ENCODE results near the gene BHLHE41.

The BHLHE41 gene

DNA sequence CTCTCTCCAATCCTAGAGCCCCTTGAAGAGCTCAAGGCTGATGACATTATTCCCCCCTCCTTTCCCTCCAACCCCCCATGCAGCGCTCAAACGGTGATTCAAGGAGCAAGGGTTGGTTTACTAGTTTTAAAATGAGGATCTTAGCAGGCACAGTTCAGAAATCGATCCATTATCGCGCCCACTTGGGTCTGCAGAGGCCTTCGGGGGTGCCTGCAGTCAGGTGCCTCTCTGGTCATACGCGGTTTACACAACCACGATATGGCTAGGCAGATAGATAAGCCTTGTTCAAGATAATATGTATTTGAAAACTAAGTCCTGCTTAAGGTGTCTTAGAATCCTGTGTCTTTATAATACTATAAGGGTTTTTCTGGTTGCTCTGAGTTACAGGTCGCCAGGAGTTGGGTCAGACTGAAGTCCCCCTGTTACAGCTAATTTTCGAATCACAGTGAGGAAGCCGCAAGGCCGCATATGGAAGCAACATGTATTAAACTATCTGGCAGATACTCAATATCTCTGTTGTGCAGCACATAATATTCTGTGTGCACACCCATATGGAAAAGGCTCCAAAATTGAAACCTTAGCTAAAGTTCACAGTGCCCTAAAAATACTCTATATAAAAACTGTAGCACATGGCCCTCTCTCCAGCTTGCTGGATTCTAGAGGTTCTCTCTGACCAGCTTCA, 10.0 kb downstream of the BHLHE41 start:
- peak overlapping the region; percentile 74 for H3K4me3 Mint-ChIP-seq
- peaks cover 67% of the 10 kb centered on the region for H3K27me3 Mint-ChIP-seq (ENCODE audit: low read depth, poor library complexity)
- H3K36me3 Mint-ChIP-seq (ENCODE audit: low read depth), result no peaks in the 10 kb centered on the region
- peaks cover 43% of the 10 kb centered on the region for H3K4me1 Mint-ChIP-seq
- H3K27ac Mint-ChIP-seq, result no peak overlapping the region
- no peaks in the 10 kb centered on the region for H3K9me3 Mint-ChIP-seq
- TF ChIP-seq CTCF (IDR thresholded peaks at IDR 0.05), result no peak
- DNase-seq, result no peak

GRCh38 chr12:26113853-26114719, 10.8 kb downstream of the BHLHE41 start:
- peak; percentile 86 for DNase-seq
- H3K4me3 Mint-ChIP-seq, result peak overlapping the region; percentile 85
- H3K9me3 Mint-ChIP-seq, result no peaks in the 10 kb centered on the region
- H3K4me1 Mint-ChIP-seq, result peaks cover 51% of the 10 kb centered on the region
- no peak for TF ChIP-seq CTCF (IDR thresholded peaks at IDR 0.05)
- H3K27me3 Mint-ChIP-seq (ENCODE audit: low read depth, poor library complexity), result peaks cover 60% of the 10 kb centered on the region
- H3K27ac Mint-ChIP-seq, result no peak overlapping the region
- no peaks in the 10 kb centered on the region for H3K36me3 Mint-ChIP-seq (ENCODE audit: low read depth)

GRCh38 chr12:26113181-26113654, 11.6 kb downstream of the BHLHE41 start:
- Mint-ChIP-seq H3K9me3 (no peaks in the 10 kb centered on the region), H3K27me3 (ENCODE audit: low read depth, poor library complexity) (peaks cover 56% of the 10 kb centered on the region)

GRCh38 chr12:26112703-26113147, 12.1 kb downstream of the BHLHE41 start:
- Mint-ChIP-seq H3K4me3 (peak overlapping the region; percentile 85), H3K27ac (no peak overlapping the region), H3K9me3 (no peaks in the 10 kb centered on the region), H3K27me3 (ENCODE audit: low read depth, poor library complexity) (peaks cover 51% of the 10 kb centered on the region), H3K4me1 (peaks cover 63% of the 10 kb centered on the region), H3K36me3 (ENCODE audit: low read depth) (no peaks in the 10 kb centered on the region)
- no peak for DNase-seq
- no peak for TF ChIP-seq CTCF (IDR thresholded peaks at IDR 0.05)

More at GRCh38 chr12:26113181-26113654, 11.6 kb downstream of the BHLHE41 start:
- Mint-ChIP-seq H3K4me3 (peak overlapping the region; percentile 85), H3K27ac (no peak overlapping the region), H3K4me1 (peaks cover 59% of the 10 kb centered on the region), H3K36me3 (ENCODE audit: low read depth) (no peaks in the 10 kb centered on the region)
- DNase-seq, result no peak
- TF ChIP-seq CTCF (IDR thresholded peaks at IDR 0.05), result no peak

- no peaks in the 10 kb centered on the region for H3K36me3 Mint-ChIP-seq (ENCODE audit: low read depth)
- DNase-seq, result no peak
- H3K27ac Mint-ChIP-seq, result no peak overlapping the region
- no peak for TF ChIP-seq CTCF (IDR thresholded peaks at IDR 0.05)
- peak overlapping the region; percentile 85 for H3K4me3 Mint-ChIP-seq
- H3K4me1 Mint-ChIP-seq, result peaks cover 63% of the 10 kb centered on the region
- H3K9me3 Mint-ChIP-seq, result no peaks in the 10 kb centered on the region
- peaks cover 46% of the 10 kb centered on the region for H3K27me3 Mint-ChIP-seq (ENCODE audit: low read depth, poor library complexity)
Measured at GRCh38 chr12:26112232-26112631, 12.6 kb downstream of the BHLHE41 start.
